ENCODE data around the gene CYGB. TPM values are rescaled to one million over a fixed set of nuclear protein-coding genes. Genes with fewer than 3 reads are reported as not detected.
"Not testable (repeated sequence)": the region's sequence is repeated elsewhere in the genome, so short reads cannot be mapped to it uniquely, and the experiment has no call there.

Gene CYGB
- total RNA-seq, 2 experiments from 2014 or later, result 0.40 TPM; not detected in 1

DNA sequence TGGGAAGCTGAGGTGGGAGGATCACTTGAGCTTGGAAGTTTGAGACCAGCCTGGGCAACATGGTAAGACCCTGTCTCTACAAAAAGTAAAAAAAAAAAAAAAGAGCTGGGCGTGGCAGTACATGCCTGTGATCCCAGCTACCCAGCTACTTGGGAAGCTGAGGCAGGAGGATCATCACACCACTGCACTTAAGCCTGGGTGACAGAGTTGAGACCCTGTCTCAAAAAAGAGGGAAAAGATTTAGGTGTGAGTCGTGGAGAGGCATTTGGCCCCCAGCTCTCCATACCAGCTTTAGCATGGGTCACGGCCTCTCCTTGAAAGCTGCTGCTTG lies 29.1 kb upstream of the CYGB start:
- no peak overlapping the region for H3K27ac Mint-ChIP-seq
- ChIA-PET POLR2A (interaction anchor here (1.3 kb wide), 1 partner anchor 9 kb away, joined by 5 read pairs; no protein-coding TSS in a partner anchor), CTCF (interaction anchor here (0.7 to 2.5 kb wide), 7 partner anchors 9 to 148 kb away, joined by 3 to 17 read pairs (median 4); no protein-coding TSS in a partner anchor)
- H3K36me3 Mint-ChIP-seq (ENCODE audit: low read depth), result peaks cover 43% of the 10 kb centered on the region
- peaks cover 42% of the 10 kb centered on the region for H3K4me1 Mint-ChIP-seq (ENCODE audit: low read depth)
- no peaks in the 10 kb centered on the region for H3K27me3 Mint-ChIP-seq (ENCODE audit: low read depth)
- no peaks in the 10 kb centered on the region for H3K9me3 Mint-ChIP-seq (ENCODE audit: insufficient read depth)
- H3K4me3 Mint-ChIP-seq, result no peak overlapping the region
- ATAC-seq, result no peak
- DNase-seq, result no peak

- H3K36me3 Mint-ChIP-seq (ENCODE audit: low read depth), result peaks cover 49% of the 10 kb centered on the region
- no peak overlapping the region for H3K4me3 Mint-ChIP-seq
- ATAC-seq (no peak), DNase-seq (no peak)
- H3K27ac Mint-ChIP-seq, result peak overlapping the region; percentile 24
- H3K9me3 Mint-ChIP-seq (ENCODE audit: insufficient read depth), result no peaks in the 10 kb centered on the region
- H3K27me3 Mint-ChIP-seq (ENCODE audit: low read depth), result no peaks in the 10 kb centered on the region
- ChIA-PET CTCF (interaction anchor here (0.7 to 2.5 kb wide), 6 partner anchors 8 to 148 kb away, joined by 3 to 17 read pairs (median 4); no protein-coding TSS in a partner anchor), POLR2A (interaction anchor here (1.3 kb wide), 1 partner anchor 9 kb away, joined by 5 read pairs; no protein-coding TSS in a partner anchor)
- peaks cover 48% of the 10 kb centered on the region for H3K4me1 Mint-ChIP-seq (ENCODE audit: low read depth)
Measured at GRCh38 chr17:76565728-76566612, 28.5 kb upstream of the CYGB start.

GRCh38 chr17:76564991-76565727 lies 27.6 kb upstream of the CYGB start:
- H3K9me3 Mint-ChIP-seq (ENCODE audit: insufficient read depth); POLR2A ChIA-PET; H3K27me3 Mint-ChIP-seq (ENCODE audit: low read depth); CTCF ChIA-PET; DNase-seq; ATAC-seq; H3K4me3 Mint-ChIP-seq: not testable (repeated sequence)
- peaks cover 54% of the 10 kb centered on the region for H3K4me1 Mint-ChIP-seq (ENCODE audit: low read depth)
- peaks cover 57% of the 10 kb centered on the region for H3K36me3 Mint-ChIP-seq (ENCODE audit: low read depth)
- H3K27ac Mint-ChIP-seq, result peak overlapping the region; percentile 24

GRCh38 chr17:76563359-76563758 lies 25.9 kb upstream of the CYGB start:
- CTCF ChIA-PET, result interaction anchor here (1.4 kb wide), 1 partner anchor 61 kb away, joined by 7 read pairs; no protein-coding TSS in a partner anchor
- ATAC-seq, result peak; percentile 22
- Mint-ChIP-seq H3K27ac (peak overlapping the region; percentile 72), H3K36me3 (ENCODE audit: low read depth) (peaks cover 72% of the 10 kb centered on the region), H3K4me1 (ENCODE audit: low read depth) (peaks cover 72% of the 10 kb centered on the region)
- H3K4me3 Mint-ChIP-seq; DNase-seq; H3K27me3 Mint-ChIP-seq (ENCODE audit: low read depth); POLR2A ChIA-PET; H3K9me3 Mint-ChIP-seq (ENCODE audit: insufficient read depth): not testable (repeated sequence)

- no peak for DNase-seq
- Mint-ChIP-seq H3K27me3 (ENCODE audit: low read depth) (no peaks in the 10 kb centered on the region), H3K27ac (peak overlapping the region; percentile 72), H3K4me1 (ENCODE audit: low read depth) (peaks cover 70% of the 10 kb centered on the region), H3K9me3 (ENCODE audit: insufficient read depth) (no peaks in the 10 kb centered on the region), H3K4me3 (no peak overlapping the region), H3K36me3 (ENCODE audit: low read depth) (peaks cover 74% of the 10 kb centered on the region)
- ATAC-seq, result no peak
- CTCF ChIA-PET, result interaction anchor here (1.3 to 1.4 kb wide), 2 partner anchors 14 to 61 kb away, joined by 3 to 7 read pairs; no protein-coding TSS in a partner anchor
- POLR2A ChIA-PET, result no interaction called here
Measured at GRCh38 chr17:76562734-76563148, 25.2 kb upstream of the CYGB start.

DNA sequence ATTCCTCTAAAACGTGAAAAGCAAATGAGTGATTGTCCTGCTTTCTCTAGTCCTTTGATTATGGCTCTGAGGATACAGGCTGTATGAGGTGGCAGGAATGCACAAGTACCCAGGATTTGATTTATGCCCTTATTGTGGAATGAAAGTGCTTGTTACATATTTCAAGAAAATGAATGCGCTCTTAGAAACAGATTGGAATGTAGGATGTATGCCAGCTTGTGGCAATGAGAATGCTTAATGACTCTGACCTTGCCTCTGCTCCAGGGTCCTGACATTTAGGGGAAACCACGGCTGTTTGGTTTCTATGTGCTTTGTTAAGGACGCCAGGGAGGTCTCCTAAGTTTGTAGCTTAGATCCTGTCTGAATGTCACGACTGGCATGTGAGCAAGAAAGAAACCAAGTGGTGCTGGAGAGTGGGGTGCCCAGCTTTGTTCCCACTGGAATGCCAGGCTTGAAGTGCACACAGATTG lies 24.3 kb upstream of the CYGB start:
- Mint-ChIP-seq H3K27ac (peak overlapping the region; percentile 53), H3K27me3 (ENCODE audit: low read depth) (no peaks in the 10 kb centered on the region), H3K4me3 (peak overlapping the region; percentile 46), H3K9me3 (ENCODE audit: insufficient read depth) (no peaks in the 10 kb centered on the region), H3K4me1 (ENCODE audit: low read depth) (peaks cover 67% of the 10 kb centered on the region), H3K36me3 (ENCODE audit: low read depth) (peaks cover 79% of the 10 kb centered on the region)
- DNase-seq (no peak), ATAC-seq (no peak)
- CTCF ChIA-PET, result interaction anchor here (0.7 to 6.1 kb wide), 7 partner anchors 13 to 152 kb away, joined by 3 to 82 read pairs (median 4); no protein-coding TSS in a partner anchor
- POLR2A ChIA-PET, result interaction anchor here (0.8 kb wide), 1 partner anchor 164 kb away, joined by 3 read pairs; the partner anchor contains the start of genes JMJD6 and METTL23

- Mint-ChIP-seq H3K4me1 (ENCODE audit: low read depth) (peaks cover 71% of the 10 kb centered on the region), H3K27ac (peak overlapping the region; percentile 53), H3K4me3 (peak overlapping the region; percentile 46), H3K36me3 (ENCODE audit: low read depth) (peaks cover 75% of the 10 kb centered on the region), H3K9me3 (ENCODE audit: insufficient read depth) (no peaks in the 10 kb centered on the region), H3K27me3 (ENCODE audit: low read depth) (no peaks in the 10 kb centered on the region)
- POLR2A ChIA-PET, result interaction anchor here (0.8 kb wide), 1 partner anchor 165 kb away, joined by 3 read pairs; the partner anchor contains the start of genes JMJD6 and METTL23
- DNase-seq, result no peak
- ATAC-seq, result no peak
- CTCF ChIA-PET, result interaction anchor here (0.7 to 6.1 kb wide), 6 partner anchors 15 to 152 kb away, joined by 3 to 82 read pairs (median 4); no protein-coding TSS in a partner anchor
Measured at GRCh38 chr17:76561332-76561731, 23.8 kb upstream of the CYGB start.

- ChIA-PET POLR2A (no interaction called here), CTCF (interaction anchor here (0.7 to 6.1 kb wide), 6 partner anchors 37 to 153 kb away, joined by 4 to 82 read pairs (median 27); no protein-coding TSS in a partner anchor)
- Mint-ChIP-seq H3K9me3 (ENCODE audit: insufficient read depth) (no peaks in the 10 kb centered on the region), H3K36me3 (ENCODE audit: low read depth) (peaks cover 70% of the 10 kb centered on the region), H3K4me3 (peak overlapping the region; percentile 46), H3K4me1 (ENCODE audit: low read depth) (peaks cover 67% of the 10 kb centered on the region), H3K27ac (peak overlapping the region; percentile 71), H3K27me3 (ENCODE audit: low read depth) (no peaks in the 10 kb centered on the region)
- no peak for ATAC-seq
- DNase-seq, result no peak
Measured at GRCh38 chr17:76560877-76561221, 23.3 kb upstream of the CYGB start.

DNA sequence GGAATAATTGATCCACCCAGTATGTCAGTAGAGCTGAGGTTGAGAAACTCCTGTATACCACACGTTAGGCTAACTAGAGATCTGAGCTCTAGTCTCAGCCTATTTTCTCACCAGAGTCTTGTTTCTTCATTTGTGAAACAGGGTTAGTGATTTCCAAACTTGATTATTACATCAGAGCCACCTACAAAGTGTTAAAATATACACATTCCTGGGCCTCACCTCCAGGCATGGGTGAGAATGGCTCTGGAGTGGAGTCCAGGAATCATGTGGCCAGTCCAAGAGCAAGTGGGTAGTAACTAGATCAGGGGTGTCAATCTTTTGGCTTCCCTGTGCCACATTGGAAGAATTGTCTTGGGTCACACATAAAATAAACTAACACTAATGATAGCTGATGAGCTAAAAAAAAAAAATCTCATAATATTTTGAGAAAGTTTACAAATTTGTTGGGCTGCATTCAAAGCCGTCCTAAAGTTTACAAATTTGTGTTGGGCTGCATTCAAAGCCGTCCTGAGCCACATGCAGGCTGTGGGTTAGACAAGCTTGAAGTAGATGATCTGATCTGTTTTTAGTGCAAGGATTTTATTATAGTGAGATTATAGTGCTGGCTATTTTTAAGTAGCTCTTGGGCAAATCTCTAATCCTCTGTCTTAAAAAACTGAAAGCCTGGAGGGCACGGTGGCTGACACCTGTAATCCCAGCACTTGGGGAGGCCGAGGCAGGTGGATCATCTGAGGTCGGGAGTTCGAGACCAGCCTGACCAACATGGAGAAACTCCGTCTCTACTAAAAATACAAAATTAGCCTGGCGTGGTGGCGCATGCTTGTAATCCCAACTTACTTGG lies 22.7 kb upstream of the CYGB start:
- peaks cover 64% of the 10 kb centered on the region for H3K36me3 Mint-ChIP-seq (ENCODE audit: low read depth)
- H3K27ac Mint-ChIP-seq, result peak overlapping the region; percentile 71
- peak overlapping the region; percentile 58 for H3K4me3 Mint-ChIP-seq
- POLR2A ChIA-PET, result interaction anchor here (0.6 kb wide), 1 partner anchor 157 kb away, joined by 3 read pairs; no protein-coding TSS in a partner anchor
- H3K27me3 Mint-ChIP-seq (ENCODE audit: low read depth), result no peaks in the 10 kb centered on the region
- DNase-seq (no peak), ATAC-seq (no peak)
- H3K4me1 Mint-ChIP-seq (ENCODE audit: low read depth), result peaks cover 67% of the 10 kb centered on the region
- CTCF ChIA-PET, result interaction anchor here (0.9 to 6.1 kb wide), 8 partner anchors 9 to 156 kb away, joined by 3 to 82 read pairs (median 16); no protein-coding TSS in a partner anchor
- no peaks in the 10 kb centered on the region for H3K9me3 Mint-ChIP-seq (ENCODE audit: insufficient read depth)

DNA sequence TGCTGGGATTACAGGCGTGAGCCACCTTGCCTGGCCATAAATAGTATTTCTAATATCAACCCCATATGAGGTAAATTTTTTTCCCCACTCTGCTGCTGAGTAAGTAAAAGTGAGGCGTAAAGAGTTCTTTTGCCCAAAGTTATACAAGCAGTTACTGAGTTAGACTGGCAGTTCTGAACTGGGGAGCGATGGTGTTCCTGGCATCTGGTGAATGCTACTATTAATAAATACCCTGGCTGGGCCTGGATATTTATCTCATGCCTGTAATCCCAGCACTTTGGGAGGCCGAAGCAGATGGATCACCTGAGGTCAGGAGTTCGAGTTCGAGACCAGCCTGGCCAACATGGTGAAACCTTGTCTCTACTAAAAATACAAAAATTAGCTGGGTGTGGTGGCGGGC lies 22.0 kb upstream of the CYGB start:
- not testable (repeated sequence) for H3K27me3 Mint-ChIP-seq (ENCODE audit: low read depth); ATAC-seq; H3K27ac Mint-ChIP-seq; DNase-seq; H3K9me3 Mint-ChIP-seq (ENCODE audit: insufficient read depth)
- POLR2A ChIA-PET, result interaction anchor here (1.8 kb wide), 1 partner anchor 112 kb away, joined by 12 read pairs; no protein-coding TSS in a partner anchor
- H3K4me1 Mint-ChIP-seq (ENCODE audit: low read depth), result peaks cover 65% of the 10 kb centered on the region
- H3K36me3 Mint-ChIP-seq (ENCODE audit: low read depth), result peaks cover 57% of the 10 kb centered on the region
- H3K4me3 Mint-ChIP-seq, result peak overlapping the region; percentile 100
- CTCF ChIA-PET, result interaction anchor here (0.9 to 6.1 kb wide), 13 partner anchors 8 to 157 kb away, joined by 3 to 82 read pairs (median 17); no protein-coding TSS in a partner anchor

All from activated CD8-positive, alpha-beta T cell treated with anti-CD3 and anti-CD28 coated beads, Interleukin-2, amount 10 ng/mL, durations not matched to agents 7 days and 5 days (primary cell).